A549 (cell line): ENCODE data around the gene KCNN3.

ENCODE experiments used
- CTCF ChIP-seq: fragments of >200 bp; sonication (Bioruptor Twin); formaldehyde crosslinking; IDR thresholded peaks from 3 replicates; pipeline ENCODE4 v1.5.1; 2016
- MAX ChIP-seq: IDR thresholded peaks from 2 replicates; pipeline ENCODE4 v1.6.1; 2012
- REST ChIP-seq: fragments of 200-600 bp; sonication (generic); IDR thresholded peaks from 2 replicates; pipeline ENCODE4 v1.6.1; 2016; ENCODE audit warnings: antibody characterized with exemption, mild to moderate bottlenecking, moderate library complexity
- ZFP36 ChIP-seq: fragments of 450-650 bp; IDR thresholded peaks from 2 replicates; pipeline ENCODE4 v1.6.1; 2014; ENCODE audit warnings: borderline replicate concordance; ENCODE audit not compliant: partially characterized antibody

- TF ChIP-seq CTCF (no peak), ZFP36 (no peak), MAX (no peak), REST (no peak)
Measured at GRCh38 chr1:154666051-154666790, 203.9 kb downstream of the KCNN3 start.
